ENCODE measurements around the gene DUSP9.
"Not testable (repeated sequence)": the region's sequence is repeated elsewhere in the genome, so short reads cannot be mapped to it uniquely, and the experiment has no call there.

The DUSP9 gene

GRCh38 chrX:153602601-153603000 lies 44.4 kb upstream of the DUSP9 start:
- no peak overlapping the region for H3K4me3 ChIP-seq (ENCODE audit: low read length)
- no peak for DNase-seq (ENCODE audit: low read depth)
- TF ChIP-seq CTCF (conservative IDR thresholded peaks at IDR 0.05; ENCODE audit: low read depth, low read length) = no peak

- no peak for TF ChIP-seq CTCF (conservative IDR thresholded peaks at IDR 0.05; ENCODE audit: low read depth, low read length)
- no peak for DNase-seq (ENCODE audit: low read depth)
- no peak overlapping the region for H3K4me3 ChIP-seq (ENCODE audit: low read length)
Observed at GRCh38 chrX:153603131-153603656, 43.8 kb upstream of the DUSP9 start.

- not testable (repeated sequence) for H3K4me3 ChIP-seq (ENCODE audit: low read length); DNase-seq (ENCODE audit: low read depth)
Observed at GRCh38 chrX:153604666-153605380, 42.2 kb upstream of the DUSP9 start.

- no peak for TF ChIP-seq CTCF (conservative IDR thresholded peaks at IDR 0.05; ENCODE audit: low read depth, low read length)
- no peak for DNase-seq (ENCODE audit: low read depth)
- H3K4me3 ChIP-seq (ENCODE audit: low read length) = no peak overlapping the region
Observed at GRCh38 chrX:153606503-153606902, 40.5 kb upstream of the DUSP9 start.

- no peak for TF ChIP-seq CTCF (conservative IDR thresholded peaks at IDR 0.05; ENCODE audit: low read depth, low read length)
- H3K4me3 ChIP-seq (ENCODE audit: low read length) = no peak overlapping the region
- DNase-seq (ENCODE audit: low read depth) = no peak
Observed at GRCh38 chrX:153608376-153608775, 38.6 kb upstream of the DUSP9 start.

GRCh38 chrX:153608806-153609205 lies 38.2 kb upstream of the DUSP9 start:
- DNase-seq (ENCODE audit: low read depth) = no peak
- no peak for TF ChIP-seq CTCF (conservative IDR thresholded peaks at IDR 0.05; ENCODE audit: low read depth, low read length)
- H3K4me3 ChIP-seq (ENCODE audit: low read length) = no peak overlapping the region

- peak; percentile 76 for TF ChIP-seq CTCF (conservative IDR thresholded peaks at IDR 0.05; ENCODE audit: low read depth, low read length)
- DNase-seq (ENCODE audit: low read depth) = no peak
- peak overlapping the region; percentile 38 for H3K4me3 ChIP-seq (ENCODE audit: low read length)
Observed at GRCh38 chrX:153609917-153610835, 36.8 kb upstream of the DUSP9 start.
